PC-9 (cell line): ENCODE data around the gene TSPYL4. TPM values are rescaled to one million over a fixed set of nuclear protein-coding genes. Genes with fewer than 3 reads are reported as not detected.

ENCODE experiments used
- BruUV-seq: library from RNA; stranded (reverse); fragments of 400-500 nt; replicated peaks from 2 replicates; lab custom pipeline; 2021; lab: Mats Ljungman, UMichigan
- CTCF ChIA-PET: fragments of 300-600 bp; sonication (Branson Sonifier 250); formaldehyde crosslinking; loops from one replicate; lab custom pipeline; 2022; ENCODE audit warnings: antibody characterized with exemption; lab: Charles Lee
- POLR2A ChIA-PET: fragments of 300-600 bp; sonication (Branson Sonifier 250); formaldehyde crosslinking; loops from one replicate; lab custom pipeline; 2022; ENCODE audit warnings: antibody characterized with exemption; ENCODE audit not compliant: unreplicated experiment; lab: Charles Lee
- DNase-seq, 2 experiments: peaks; one replicate each; pipeline versions ENCODE4 v3.0.0 to v3.0.0-alpha.2; 2015 to 2022; ENCODE audit warnings: mixed read lengths in 1 of 2
- H2AFZ ChIP-seq: fragments of 200-600 bp; sonication (generic); 2 replicates; pipeline ENCODE4 v1.8.1; 2017; ENCODE audit warnings: antibody characterized with exemption
- H3F3A ChIP-seq: fragments of 200-600 bp; sonication (generic); 2 replicates; pipeline ENCODE4 v1.8.1; 2017; ENCODE audit warnings: antibody characterized with exemption, mild to moderate bottlenecking, low read depth; ENCODE audit not compliant: insufficient read depth
- H3K27ac ChIP-seq: fragments of 200-600 bp; sonication (generic); 2 replicates; pipeline ENCODE4 v1.6.1; 2016; ENCODE audit warnings: mixed run types
- H3K27me3 ChIP-seq: fragments of 200-600 bp; sonication (generic); 2 replicates; pipeline ENCODE4 v1.6.1; 2016; ENCODE audit warnings: low read depth, mixed run types; ENCODE audit not compliant: insufficient read depth
- H3K36me3 ChIP-seq: fragments of 200-600 bp; sonication (generic); 2 replicates; pipeline ENCODE4 v1.6.1; 2016; ENCODE audit warnings: low read depth, mixed run types
- H3K4me1 ChIP-seq: fragments of 200-600 bp; sonication (generic); replicated peaks from 2 replicates; pipeline ENCODE4 v1.6.1; 2016; ENCODE audit warnings: mixed run types; ENCODE audit not compliant: insufficient read depth
- H3K4me2 ChIP-seq: fragments of 200-600 bp; sonication (generic); 2 replicates; pipeline ENCODE4 v1.6.1; 2017; ENCODE audit warnings: mixed run types
- H3K4me3 ChIP-seq: fragments of 200-600 bp; sonication (generic); 2 replicates; pipeline ENCODE4 v1.6.1; 2016; ENCODE audit warnings: mixed run types
- H3K79me2 ChIP-seq: fragments of 200-600 bp; sonication (generic); 2 replicates; pipeline ENCODE4 v1.6.1; 2017; ENCODE audit warnings: low read depth, mixed run types
- H3K9me2 ChIP-seq: fragments of 200-600 bp; sonication (generic); 2 replicates; pipeline ENCODE4 v1.8.1; 2017; ENCODE audit warnings: mild to moderate bottlenecking; ENCODE audit not compliant: insufficient read depth
- H3K9me3 ChIP-seq: fragments of 200-600 bp; sonication (generic); 2 replicates; pipeline ENCODE4 v1.8.1; 2016; ENCODE audit warnings: low read depth; ENCODE audit not compliant: insufficient read depth
- H4K20me1 ChIP-seq: fragments of 200-600 bp; sonication (generic); 2 replicates; pipeline ENCODE4 v1.8.1; 2017; ENCODE audit not compliant: insufficient read depth
- CTCF ChIP-seq: fragments of 200-600 bp; sonication (generic); conservative IDR thresholded peaks from 2 replicates; pipeline ENCODE4 v1.6.1; 2017; ENCODE audit warnings: mixed run types, antibody characterized with exemption, mild to moderate bottlenecking, moderate library complexity
- EZH2 ChIP-seq: fragments of 200-600 bp; sonication (generic); IDR thresholded peaks from 2 replicates; pipeline ENCODE4 v1.8.0; 2017; ENCODE audit warnings: antibody characterized with exemption, low read depth
- intact Hi-C: fragments of 100-400 bp; cut with micrococcal nuclease; formaldehyde crosslinking; loops from one replicate; pipeline ENCODE4 v1.10.0; 2022; ENCODE audit not compliant: unreplicated experiment
- total RNA-seq: library from RNA; stranded (reverse); gene quantifications from 2 replicates; pipeline ENCODE4 v1.2.3, GENCODE V29; 2021

Gene TSPYL4
- total RNA-seq, 1 experiment from 2014 or later, result 10.9 TPM

DNA sequence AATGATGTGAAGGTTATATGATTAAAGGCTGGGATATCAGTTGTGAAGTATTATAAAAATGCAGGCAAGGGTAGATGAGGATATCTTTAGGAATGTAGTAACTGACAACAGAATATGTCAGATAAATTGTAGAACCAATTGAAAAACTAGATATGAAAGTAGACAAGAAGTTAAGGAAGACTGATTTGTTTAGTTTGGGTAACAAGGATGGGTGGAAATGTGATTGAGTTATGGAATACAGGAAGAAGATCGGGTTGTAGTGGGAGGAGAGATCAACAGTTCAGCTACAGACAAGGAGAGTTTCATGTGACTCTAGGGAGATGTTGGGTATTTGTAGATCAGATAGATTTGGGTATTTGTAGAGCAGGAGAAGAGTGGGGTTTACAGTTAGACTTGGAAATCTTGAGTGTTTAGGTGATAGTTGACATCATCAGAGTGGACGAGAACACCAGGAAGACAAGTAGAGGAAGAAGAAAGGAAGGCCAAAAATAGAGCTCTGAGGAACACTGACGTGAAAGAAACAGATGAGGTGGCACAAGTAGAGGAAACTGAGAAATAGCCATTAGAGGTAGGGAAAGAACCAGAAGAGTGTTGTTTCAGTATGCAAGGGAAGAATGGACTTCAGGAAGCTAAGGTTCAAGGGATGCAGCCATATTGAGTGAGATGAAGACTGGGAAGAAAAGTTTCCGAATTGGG is 38.0 kb upstream of the TSPYL4 start:
- TF ChIP-seq CTCF, result no peak
- TF ChIP-seq EZH2, result no peak
- H3K27me3 ChIP-seq, result no peaks in the 10 kb centered on the region
- H4K20me1 ChIP-seq, result no peaks in the 10 kb centered on the region
- POLR2A ChIA-PET, result no interaction called here
- H3K9me2 ChIP-seq, result no peaks in the 10 kb centered on the region
- CTCF ChIA-PET, result no interaction called here
- H3F3A ChIP-seq, result no peaks in the 10 kb centered on the region
- H3K36me3 ChIP-seq, result no peaks in the 10 kb centered on the region
- H2AFZ ChIP-seq, result no peak overlapping the region
- intact Hi-C loops, result no loop called here
- H3K27ac ChIP-seq, result no peak overlapping the region
- H3K9me3 ChIP-seq, result no peaks in the 10 kb centered on the region
- no peak for DNase-seq
- H3K79me2 ChIP-seq, result no peaks in the 10 kb centered on the region
- BruUV-seq, result no TSS peak
- no peak overlapping the region for H3K4me3 ChIP-seq
- no peak overlapping the region for H3K4me2 ChIP-seq
- H3K4me1 ChIP-seq, result no peaks in the 10 kb centered on the region

GRCh38 chr6:116290799-116291198 is 36.9 kb upstream of the TSPYL4 start:
- no peak for DNase-seq
- ChIA-PET CTCF (no interaction called here), POLR2A (no interaction called here)

DNA sequence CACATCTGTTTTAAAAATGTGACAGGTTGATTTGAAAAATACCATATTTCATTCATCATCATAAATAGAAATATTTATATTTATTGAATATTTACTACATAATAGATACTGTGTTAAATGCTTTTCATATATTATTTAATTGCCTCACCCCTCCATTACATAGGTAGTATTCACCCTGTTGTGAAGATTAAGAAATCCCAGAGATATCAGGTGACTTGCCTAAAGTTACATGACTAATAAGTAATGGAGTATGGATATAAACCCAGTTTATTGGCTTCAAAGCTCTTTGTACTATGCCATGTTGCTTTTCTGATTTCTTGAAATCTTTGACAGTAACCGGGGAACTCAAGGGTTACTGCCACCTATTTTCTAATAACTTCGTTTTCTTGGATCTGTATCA is 36.0 kb upstream of the TSPYL4 start:
- ChIA-PET POLR2A (no interaction called here), CTCF (interaction anchor here (0.6 kb wide), 1 partner anchor 21 kb away, joined by 8 read pairs; no protein-coding TSS in a partner anchor)
- H3K79me2 ChIP-seq, result no peaks in the 10 kb centered on the region
- H3K4me1 ChIP-seq, result no peaks in the 10 kb centered on the region
- no peak overlapping the region for H3K27ac ChIP-seq
- no peaks in the 10 kb centered on the region for H3K27me3 ChIP-seq
- H3K4me2 ChIP-seq, result no peak overlapping the region
- H3K4me3 ChIP-seq, result no peak overlapping the region
- H3K9me2 ChIP-seq, result no peaks in the 10 kb centered on the region
- BruUV-seq, result no TSS peak
- H2AFZ ChIP-seq, result no peak overlapping the region
- no peaks in the 10 kb centered on the region for H4K20me1 ChIP-seq
- intact Hi-C loops, result no loop called here
- DNase-seq, result no peak
- no peaks in the 10 kb centered on the region for H3K36me3 ChIP-seq
- no peaks in the 10 kb centered on the region for H3F3A ChIP-seq
- TF ChIP-seq CTCF (no peak), EZH2 (no peak)
- no peaks in the 10 kb centered on the region for H3K9me3 ChIP-seq

More at GRCh38 chr6:116290799-116291198, 36.9 kb upstream of the TSPYL4 start:
- intact Hi-C loops, result no loop called here
- Histone ChIP-seq H3K27me3 (no peaks in the 10 kb centered on the region), H4K20me1 (no peaks in the 10 kb centered on the region), H3K4me3 (no peak overlapping the region), H2AFZ (no peak overlapping the region), H3K9me3 (no peaks in the 10 kb centered on the region), H3K4me2 (no peak overlapping the region), H3K9me2 (no peaks in the 10 kb centered on the region), H3K4me1 (no peaks in the 10 kb centered on the region), H3K79me2 (no peaks in the 10 kb centered on the region), H3K36me3 (no peaks in the 10 kb centered on the region), H3F3A (no peaks in the 10 kb centered on the region), H3K27ac (no peak overlapping the region)
- no peak for TF ChIP-seq CTCF
- no peak for TF ChIP-seq EZH2
- BruUV-seq, result no TSS peak
